Mucosa of stomach (tissue), 1 donor: Measurements from ENCODE around the gene FBXL17.
"Not testable (repeated sequence)": the region's sequence is repeated elsewhere in the genome, so short reads cannot be mapped to it uniquely, and the experiment has no call there.

Source experiments
- H3K27me3 ChIP-seq: one replicate; pipeline ENCODE4 v1.7.0; 2013; ENCODE audit warnings: mild to moderate bottlenecking, low read length; ENCODE audit not compliant: control insufficient read depth, insufficient read depth
- H3K36me3 ChIP-seq: one replicate; pipeline ENCODE4 v1.7.0; 2013; ENCODE audit warnings: low read length; ENCODE audit not compliant: control insufficient read depth, insufficient read depth
- H3K4me1 ChIP-seq: one replicate; pipeline ENCODE4 v1.7.0; 2013; ENCODE audit warnings: mild to moderate bottlenecking, low read length; ENCODE audit not compliant: control insufficient read depth, insufficient read depth
- H3K4me3 ChIP-seq: one replicate; pipeline ENCODE4 v1.7.0; 2013; ENCODE audit warnings: low read length
- H3K9ac ChIP-seq: one replicate; pipeline ENCODE4 v1.7.0; 2013; ENCODE audit warnings: mild to moderate bottlenecking, low read length, moderate library complexity
- H3K9me3 ChIP-seq: one replicate; pipeline ENCODE4 v1.7.0; 2013; ENCODE audit warnings: mild to moderate bottlenecking, low read length, moderate library complexity; ENCODE audit not compliant: control insufficient read depth
- donor health status: Pancreatic carcinoma.

The FBXL17 gene

GRCh38 chr5:108168915-108169314, 213.0 kb downstream of the FBXL17 start:
- Histone ChIP-seq H3K9ac (no peak overlapping the region), H3K27me3 (no peaks in the 10 kb centered on the region), H3K4me3 (no peak overlapping the region), H3K36me3 (no peaks in the 10 kb centered on the region), H3K9me3 (no peaks in the 10 kb centered on the region), H3K4me1 (no peaks in the 10 kb centered on the region)

- H3K9ac ChIP-seq: no peak overlapping the region
- H3K4me1 ChIP-seq: no peaks in the 10 kb centered on the region
- H3K27me3 ChIP-seq: no peaks in the 10 kb centered on the region
- no peaks in the 10 kb centered on the region for H3K9me3 ChIP-seq
- no peaks in the 10 kb centered on the region for H3K36me3 ChIP-seq
- no peak overlapping the region for H3K4me3 ChIP-seq
These were observed 214.7 kb downstream of the FBXL17 start for GRCh38 chr5:108167174-108167573.

DNA sequence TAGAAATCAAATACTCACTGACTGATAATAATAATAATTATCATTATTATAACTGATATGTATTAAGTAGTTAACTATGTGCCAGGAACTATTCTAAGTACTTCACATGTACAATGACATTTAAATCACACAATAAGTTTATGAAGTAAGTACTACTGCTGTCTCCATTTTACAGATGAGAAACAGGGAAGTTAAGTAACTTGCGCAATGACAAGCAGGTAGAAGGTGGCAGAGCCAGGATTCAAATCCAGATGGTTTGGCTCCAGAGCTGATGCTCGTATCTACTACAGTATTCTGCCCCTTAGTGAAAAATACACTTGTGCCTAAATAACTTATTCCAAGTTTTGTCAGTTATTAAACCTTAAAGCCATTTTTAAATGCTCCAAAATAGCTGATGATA, 217.3 kb downstream of the FBXL17 start:
- H3K9ac ChIP-seq: no peak overlapping the region
- no peak overlapping the region for H3K4me3 ChIP-seq
- H3K4me1 ChIP-seq: no peaks in the 10 kb centered on the region
- no peaks in the 10 kb centered on the region for H3K36me3 ChIP-seq
- H3K9me3 ChIP-seq: no peaks in the 10 kb centered on the region
- no peaks in the 10 kb centered on the region for H3K27me3 ChIP-seq

GRCh38 chr5:108152854-108153253, 229.0 kb downstream of the FBXL17 start:
- not testable (repeated sequence) for H3K9me3 ChIP-seq, H3K4me1 ChIP-seq, H3K9ac ChIP-seq, H3K4me3 ChIP-seq, H3K36me3 ChIP-seq, H3K27me3 ChIP-seq

GRCh38 chr5:108149369-108149768, 232.5 kb downstream of the FBXL17 start:
- no peaks in the 10 kb centered on the region for H3K4me1 ChIP-seq
- H3K4me3 ChIP-seq: no peak overlapping the region
- no peaks in the 10 kb centered on the region for H3K36me3 ChIP-seq
- H3K9me3 ChIP-seq: no peaks in the 10 kb centered on the region
- no peak overlapping the region for H3K9ac ChIP-seq
- H3K27me3 ChIP-seq: no peaks in the 10 kb centered on the region

GRCh38 chr5:108148715-108149139, 233.2 kb downstream of the FBXL17 start:
- Histone ChIP-seq H3K9me3 (no peaks in the 10 kb centered on the region), H3K4me1 (no peaks in the 10 kb centered on the region), H3K36me3 (no peaks in the 10 kb centered on the region), H3K27me3 (no peaks in the 10 kb centered on the region), H3K9ac (no peak overlapping the region), H3K4me3 (no peak overlapping the region)

GRCh38 chr5:108146222-108146621, 235.7 kb downstream of the FBXL17 start:
- Histone ChIP-seq H3K9me3 (no peaks in the 10 kb centered on the region), H3K36me3 (no peaks in the 10 kb centered on the region), H3K9ac (no peak overlapping the region), H3K27me3 (no peaks in the 10 kb centered on the region), H3K4me1 (no peaks in the 10 kb centered on the region), H3K4me3 (no peak overlapping the region)

GRCh38 chr5:108145351-108145750, 236.5 kb downstream of the FBXL17 start:
- H3K9ac ChIP-seq: no peak overlapping the region
- no peaks in the 10 kb centered on the region for H3K9me3 ChIP-seq
- H3K27me3 ChIP-seq: no peaks in the 10 kb centered on the region
- H3K4me3 ChIP-seq: no peak overlapping the region
- no peaks in the 10 kb centered on the region for H3K4me1 ChIP-seq
- no peaks in the 10 kb centered on the region for H3K36me3 ChIP-seq

- H3K27me3 ChIP-seq: no peaks in the 10 kb centered on the region
- no peaks in the 10 kb centered on the region for H3K36me3 ChIP-seq
- no peaks in the 10 kb centered on the region for H3K9me3 ChIP-seq
- H3K9ac ChIP-seq: no peak overlapping the region
- no peak overlapping the region for H3K4me3 ChIP-seq
- H3K4me1 ChIP-seq: no peaks in the 10 kb centered on the region
These were observed 237.6 kb downstream of the FBXL17 start for GRCh38 chr5:108144332-108144731.

DNA sequence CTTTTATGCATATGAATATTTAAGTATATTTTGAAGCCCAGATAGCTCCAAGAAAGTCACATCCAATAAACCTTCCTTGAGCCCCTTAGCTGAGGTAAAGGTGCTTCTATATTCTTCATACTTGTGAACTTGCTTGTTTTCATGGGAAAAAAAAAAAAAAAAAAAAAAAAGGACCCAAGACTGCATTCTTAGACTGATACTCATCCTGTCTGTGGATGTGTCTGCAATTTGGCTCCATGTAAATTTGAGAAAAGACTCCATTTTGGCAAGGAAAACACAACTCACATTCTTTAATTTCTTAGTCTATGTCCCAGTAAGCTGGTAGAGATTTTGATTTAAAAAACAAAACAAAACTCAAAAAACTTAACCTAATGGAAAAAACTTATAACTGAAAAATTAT, 238.3 kb downstream of the FBXL17 start:
- Histone ChIP-seq H3K4me1 (no peaks in the 10 kb centered on the region), H3K4me3 (no peak overlapping the region), H3K9me3 (no peaks in the 10 kb centered on the region), H3K36me3 (no peaks in the 10 kb centered on the region), H3K9ac (no peak overlapping the region), H3K27me3 (no peaks in the 10 kb centered on the region)

DNA sequence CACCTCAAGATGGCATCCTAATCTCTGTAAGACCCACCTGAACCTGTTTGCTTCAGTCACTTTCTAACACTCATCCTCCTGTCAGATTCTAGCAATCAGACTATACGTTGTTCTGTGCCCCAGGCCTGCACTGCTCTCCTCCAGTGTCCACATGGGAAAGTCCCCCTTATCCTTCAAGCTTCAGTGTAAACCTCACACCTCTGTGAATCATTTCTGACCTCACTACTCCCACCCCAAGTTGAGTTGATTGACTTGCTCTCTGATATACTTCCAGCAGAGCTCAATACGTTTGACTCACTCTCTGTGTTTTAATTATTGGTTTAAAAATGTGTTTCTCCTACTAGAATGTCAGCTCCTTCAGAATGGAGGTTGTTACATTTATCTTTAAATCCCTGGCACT, 240.2 kb downstream of the FBXL17 start:
- Histone ChIP-seq H3K27me3 (no peaks in the 10 kb centered on the region), H3K4me1 (no peaks in the 10 kb centered on the region)

DNA sequence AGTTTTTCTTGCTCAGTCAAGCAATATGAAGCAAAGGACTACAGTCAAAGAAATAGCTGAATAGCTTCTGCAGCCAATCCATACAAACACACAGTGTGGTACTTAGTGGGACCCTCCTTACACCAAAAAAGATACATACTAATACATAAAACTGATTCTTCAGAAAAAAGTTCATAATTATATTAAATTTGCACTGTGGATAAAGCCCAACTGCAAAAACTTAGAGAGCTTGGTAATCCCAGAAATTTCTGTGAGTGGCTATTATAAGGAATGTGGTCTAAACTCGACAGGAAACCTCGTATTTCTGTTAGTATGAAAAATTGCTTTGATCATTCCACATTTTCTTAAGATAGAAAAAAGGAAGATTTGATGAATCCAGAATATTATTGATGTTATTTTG, 245.4 kb downstream of the FBXL17 start:
- Histone ChIP-seq H3K27me3 (no peaks in the 10 kb centered on the region), H3K9ac (no peak overlapping the region), H3K36me3 (no peaks in the 10 kb centered on the region), H3K4me1 (no peaks in the 10 kb centered on the region), H3K9me3 (no peaks in the 10 kb centered on the region), H3K4me3 (no peak overlapping the region)

More for the DNA sequence above, 240.2 kb downstream of the FBXL17 start:
- Histone ChIP-seq H3K4me3 (no peak overlapping the region), H3K36me3 (no peaks in the 10 kb centered on the region), H3K9me3 (no peaks in the 10 kb centered on the region), H3K9ac (no peak overlapping the region)

DNA sequence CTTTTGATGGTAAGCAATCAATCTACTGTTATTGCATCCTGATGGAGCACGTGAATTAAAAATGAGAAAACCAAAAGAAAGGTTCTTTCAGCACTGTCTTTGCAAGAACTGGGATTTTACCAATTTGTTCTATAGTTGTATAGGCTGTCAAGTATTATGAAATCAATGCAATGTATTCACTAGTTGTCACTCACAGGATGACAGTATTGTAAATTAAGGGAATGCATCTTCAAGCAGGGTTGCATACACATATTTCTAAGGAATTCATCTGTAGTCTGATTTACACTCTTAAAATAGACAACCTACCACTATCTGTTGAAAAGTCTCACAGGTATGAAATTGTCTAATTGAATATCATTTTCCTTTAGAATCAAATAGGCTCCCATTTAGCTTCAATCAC, 252.8 kb downstream of the FBXL17 start:
- Histone ChIP-seq H3K9ac (no peak overlapping the region), H3K4me1 (no peaks in the 10 kb centered on the region), H3K36me3 (no peaks in the 10 kb centered on the region), H3K9me3 (no peaks in the 10 kb centered on the region), H3K27me3 (no peaks in the 10 kb centered on the region), H3K4me3 (no peak overlapping the region)
